ENCODE data around the gene COL4A3.
"Not testable (repeated sequence)": the region's sequence is repeated elsewhere in the genome, so short reads cannot be mapped to it uniquely, and the experiment has no call there.

The COL4A3 gene

GRCh38 chr2:227160164-227160563 is 4.3 kb upstream of the COL4A3 start:
- no peak for DNase-seq

DNA sequence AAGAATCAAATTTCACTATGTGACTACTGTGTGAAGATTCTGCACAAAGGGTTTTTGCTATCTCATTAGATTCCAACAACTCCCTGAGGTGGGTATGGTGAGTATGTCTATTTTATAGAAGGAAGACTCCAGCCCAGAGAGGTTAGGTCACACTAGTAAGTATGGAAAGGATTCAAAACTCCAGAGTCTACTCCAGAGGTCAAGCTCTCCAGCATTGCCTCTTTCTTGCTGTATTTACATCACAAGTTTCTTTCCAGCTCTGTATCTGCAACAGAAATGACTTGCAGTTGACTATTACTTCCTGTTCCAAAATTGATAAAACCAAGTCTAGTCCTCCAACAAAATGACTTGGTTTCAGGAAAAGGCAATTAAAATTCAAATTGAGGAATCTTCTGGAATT is 2.5 kb upstream of the COL4A3 start:
- DNase-seq, result no peak

DNA sequence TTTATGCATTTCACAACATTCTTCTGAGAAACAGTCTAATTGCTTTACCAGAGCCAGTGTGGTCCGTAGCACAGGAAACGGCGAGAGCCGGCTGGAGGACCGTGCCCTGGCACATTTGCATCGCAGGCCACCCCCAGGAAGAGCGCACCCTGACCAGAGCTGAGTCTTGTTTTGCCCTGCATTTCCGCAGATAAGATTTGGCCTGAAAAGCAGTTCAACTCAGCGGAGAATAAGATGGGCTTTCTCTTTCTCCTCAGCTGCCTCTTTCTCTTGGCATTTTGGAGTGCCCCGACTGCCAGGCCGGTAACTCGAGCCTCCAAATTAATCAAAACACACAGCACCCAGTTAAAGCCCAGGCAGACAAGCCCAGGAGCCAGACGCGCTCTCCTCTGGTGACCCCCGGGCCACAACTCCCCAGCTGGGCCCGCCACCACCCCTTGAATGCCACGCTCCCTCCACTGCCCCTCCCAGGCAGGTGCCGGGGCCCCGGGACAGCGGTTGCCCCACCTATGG is 883 bp upstream of the COL4A3 start:
- DNase-seq, result no peak

GRCh38 chr2:227164763-227165291 is 403 bp downstream of the COL4A3 start:
- no peak for DNase-seq

DNA sequence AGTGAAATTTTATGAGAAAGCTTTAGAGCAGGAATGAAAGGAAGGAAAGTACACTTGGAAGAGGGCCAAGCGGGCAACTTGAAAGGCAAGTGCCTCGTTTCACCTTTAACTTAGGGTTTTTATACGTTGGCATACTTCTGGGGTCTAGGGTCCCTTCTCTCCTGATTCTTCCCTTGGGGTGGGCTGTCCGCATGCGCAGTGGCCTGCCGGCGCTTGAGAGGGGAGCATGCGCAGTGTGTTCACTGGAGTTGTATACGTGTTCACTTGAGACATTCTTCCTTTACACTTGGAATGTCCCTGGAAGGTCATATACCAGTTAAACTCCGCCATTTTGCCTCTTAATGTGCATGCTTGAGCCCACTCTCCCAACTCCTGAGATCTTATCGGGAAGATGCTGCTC is 7.4 kb downstream of the COL4A3 start:
- not testable (repeated sequence) for DNase-seq

DNA sequence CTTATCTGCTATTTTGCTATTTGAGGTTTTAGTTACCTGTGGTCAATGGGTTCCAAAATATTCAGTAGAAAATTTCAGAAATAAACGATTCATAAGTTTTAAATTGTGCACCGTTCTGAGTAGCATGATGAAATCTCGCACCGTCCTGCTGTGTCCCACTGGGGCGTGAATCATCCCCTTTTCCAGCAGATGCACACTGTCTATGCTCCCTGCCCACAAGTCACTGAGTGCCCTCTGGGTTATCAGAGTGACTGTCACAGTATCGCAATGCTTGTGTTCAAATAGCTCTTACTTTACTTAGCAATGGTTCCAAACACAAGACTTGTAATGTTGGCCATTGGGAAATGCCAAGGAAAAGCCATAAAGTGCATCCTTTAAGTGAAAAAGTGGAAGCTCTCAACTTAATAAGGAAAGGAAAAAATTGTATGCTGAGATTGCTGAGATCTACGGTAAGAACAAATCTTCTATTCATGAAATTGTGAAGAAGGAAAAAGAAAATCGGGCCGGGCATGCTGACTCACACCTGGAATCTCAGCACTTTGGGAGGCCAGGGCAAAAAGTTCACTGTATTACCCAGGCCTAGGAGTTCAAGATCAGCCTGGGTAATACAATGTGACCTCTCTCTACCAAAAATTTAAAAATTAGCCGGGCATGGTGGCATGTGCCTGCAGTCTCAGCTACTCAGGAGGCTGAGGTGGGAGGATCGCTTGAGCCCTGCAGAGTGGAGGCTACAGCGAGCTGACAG is 13.3 kb downstream of the COL4A3 start:
- no peak for DNase-seq

GRCh38 chr2:227179988-227180685 is 15.7 kb downstream of the COL4A3 start:
- DNase-seq, result no peak

DNA sequence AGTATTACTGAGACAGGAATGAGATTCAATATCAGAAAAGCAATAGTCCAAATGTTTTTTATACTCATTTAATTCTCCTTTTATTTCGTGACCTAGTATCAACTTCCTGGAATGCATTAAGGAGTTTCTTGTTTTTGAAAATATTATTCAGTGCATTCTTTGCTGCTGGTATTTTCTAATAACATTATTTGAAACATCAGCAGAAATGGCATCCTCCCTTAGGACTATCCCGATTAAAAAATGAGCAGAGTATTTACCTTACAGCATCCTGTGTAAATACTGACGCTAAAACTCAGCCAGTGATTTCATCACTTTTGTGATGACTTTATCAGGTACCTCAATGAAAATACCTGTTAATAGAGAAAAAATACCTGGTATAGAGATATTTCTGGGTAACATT is 16.3 kb downstream of the COL4A3 start:
- no peak for DNase-seq

DNA sequence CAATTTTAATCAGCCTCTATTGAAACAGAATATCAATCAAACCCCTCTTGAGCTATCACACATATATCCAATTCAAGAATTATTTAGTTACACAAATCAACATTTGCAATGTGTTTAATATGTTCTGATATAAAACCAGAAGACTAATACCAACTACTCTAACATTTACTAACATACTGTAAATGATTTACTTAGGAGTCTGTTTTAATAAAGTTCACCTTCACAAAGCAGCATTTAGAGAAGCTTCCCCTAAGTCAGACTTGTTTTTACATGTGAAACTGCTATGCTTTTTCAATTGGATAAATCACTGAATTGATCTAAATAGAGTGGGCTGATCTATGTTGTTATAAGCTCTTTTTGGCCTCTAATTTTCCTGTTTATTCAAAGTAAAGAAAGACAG is 18.3 kb downstream of the COL4A3 start:
- no peak for DNase-seq

DNA sequence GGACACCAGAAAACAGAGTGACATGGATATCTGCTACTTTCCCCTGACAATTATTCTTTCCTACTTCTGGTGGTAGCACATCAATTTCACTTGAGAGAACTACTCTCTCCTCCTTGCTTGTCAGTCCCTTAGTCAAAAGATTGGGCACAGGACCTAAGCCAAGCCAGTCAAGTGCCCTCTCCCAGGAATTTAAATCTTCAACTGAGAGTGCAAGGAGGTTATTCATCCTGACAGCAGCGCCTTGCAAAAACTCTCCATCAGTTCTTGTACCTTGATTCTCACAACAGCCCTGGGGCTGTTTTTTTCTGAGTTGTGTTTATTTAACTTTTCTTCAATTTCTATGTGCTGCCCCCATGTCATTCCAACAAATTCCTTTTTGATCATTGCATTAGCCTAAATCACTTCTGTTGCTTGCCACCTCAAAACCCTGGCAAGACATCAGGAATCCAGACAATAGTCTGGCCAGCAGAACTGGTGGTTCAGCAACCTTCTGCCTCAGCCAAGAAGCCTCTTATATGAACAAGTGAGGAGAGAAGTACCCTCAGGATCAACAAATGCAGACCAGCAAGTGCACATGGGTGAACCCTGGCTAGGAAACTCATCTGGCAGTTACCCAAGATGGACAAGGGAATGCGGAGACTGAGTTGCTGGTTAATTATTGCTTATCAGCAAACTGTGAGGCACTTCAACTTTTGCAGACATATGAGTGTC is 19.4 kb downstream of the COL4A3 start:
- no peak for DNase-seq

DNA sequence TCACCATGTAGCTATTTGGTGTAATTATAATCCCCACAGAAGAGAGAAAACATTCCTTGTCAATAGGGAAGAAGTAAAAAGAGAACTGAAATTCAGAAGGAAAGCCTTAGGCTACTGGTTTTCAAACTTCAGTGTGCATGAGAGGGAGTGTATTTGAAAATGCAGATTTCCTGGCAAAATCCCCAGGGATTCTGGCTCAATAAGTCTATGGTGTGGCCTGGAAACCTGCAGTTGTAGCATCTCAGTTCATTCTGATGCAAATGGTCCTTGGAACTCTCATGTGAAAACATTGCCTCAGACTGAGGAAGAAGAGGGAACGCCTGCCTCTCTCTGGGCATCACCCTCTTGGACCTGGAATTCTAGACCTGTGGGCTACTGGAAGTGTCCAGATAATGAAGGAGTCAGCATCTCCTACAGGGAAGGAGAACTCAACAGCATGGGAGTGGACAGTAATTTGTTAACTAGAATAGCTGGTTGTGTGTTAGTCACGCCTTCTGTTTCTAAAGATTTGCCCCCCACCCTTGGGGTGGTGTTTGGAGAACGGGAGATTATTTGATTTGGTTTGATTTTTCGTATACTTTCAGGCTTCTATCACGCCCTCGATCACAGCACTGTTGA is 21.3 kb downstream of the COL4A3 start:
- no peak for DNase-seq

GRCh38 chr2:227186751-227187150 is 22.3 kb downstream of the COL4A3 start:
- DNase-seq, result no peak

DNA sequence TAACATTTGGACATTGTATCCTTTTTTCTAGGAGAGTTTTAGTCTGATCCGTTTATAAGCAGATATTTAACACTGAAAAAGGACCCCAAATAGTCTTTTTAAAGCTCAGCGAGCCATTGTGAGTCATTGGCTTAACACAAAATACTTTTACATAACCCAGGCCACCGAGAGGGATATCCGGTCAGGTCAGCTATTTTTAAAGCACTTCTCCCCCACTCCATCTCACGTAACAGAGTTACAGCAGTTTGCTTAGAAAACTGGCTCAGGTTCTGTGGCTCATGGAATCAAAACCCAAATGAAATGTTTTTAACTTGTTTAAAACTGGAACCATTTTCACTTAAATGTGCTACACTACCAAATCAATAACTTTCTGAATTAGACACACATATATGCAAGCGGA is 23.9 kb downstream of the COL4A3 start:
- no peak for DNase-seq

DNA sequence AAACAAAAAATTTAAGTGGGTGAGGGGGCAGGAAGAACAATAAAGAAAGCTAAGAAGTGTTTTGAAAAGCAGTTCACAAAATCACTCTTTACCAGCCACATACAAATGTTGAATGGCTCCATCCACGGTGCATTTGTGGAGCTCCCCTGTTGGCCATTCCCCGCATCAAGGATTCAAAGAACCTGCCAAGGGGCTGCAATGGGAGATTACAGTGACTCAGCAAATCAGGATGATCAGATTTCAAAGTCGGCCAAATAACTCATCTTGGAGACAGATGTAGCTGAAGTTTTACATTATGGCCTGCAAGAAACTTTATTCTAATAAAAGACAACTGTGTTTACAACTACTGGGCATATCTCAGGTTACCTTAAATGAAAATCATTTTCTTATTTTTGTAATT is 26.9 kb downstream of the COL4A3 start:
- DNase-seq, result no peak

GRCh38 chr2:227192491-227192890 is 28.1 kb downstream of the COL4A3 start:
- no peak for DNase-seq

DNA sequence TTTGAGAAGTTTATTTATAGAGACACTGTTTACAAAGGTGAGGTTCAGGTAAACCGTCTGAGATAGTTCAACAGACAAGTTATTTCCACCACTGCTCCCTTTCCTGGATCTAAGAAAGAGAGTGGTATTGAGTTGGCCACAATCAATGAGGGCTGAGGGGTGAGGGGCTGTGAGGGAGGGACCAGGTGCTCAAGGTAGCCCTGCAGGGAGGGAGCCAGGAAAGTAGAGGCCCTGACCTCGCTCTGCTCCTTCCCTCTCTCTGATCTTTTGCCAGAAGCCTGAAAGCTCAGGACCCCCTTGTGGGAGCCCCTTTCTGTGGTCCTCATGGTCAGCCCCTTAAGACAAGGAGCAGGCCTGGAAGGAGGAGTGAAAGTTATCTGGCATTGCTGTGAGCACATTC is 29.8 kb downstream of the COL4A3 start:
- DNase-seq, result no peak

DNA sequence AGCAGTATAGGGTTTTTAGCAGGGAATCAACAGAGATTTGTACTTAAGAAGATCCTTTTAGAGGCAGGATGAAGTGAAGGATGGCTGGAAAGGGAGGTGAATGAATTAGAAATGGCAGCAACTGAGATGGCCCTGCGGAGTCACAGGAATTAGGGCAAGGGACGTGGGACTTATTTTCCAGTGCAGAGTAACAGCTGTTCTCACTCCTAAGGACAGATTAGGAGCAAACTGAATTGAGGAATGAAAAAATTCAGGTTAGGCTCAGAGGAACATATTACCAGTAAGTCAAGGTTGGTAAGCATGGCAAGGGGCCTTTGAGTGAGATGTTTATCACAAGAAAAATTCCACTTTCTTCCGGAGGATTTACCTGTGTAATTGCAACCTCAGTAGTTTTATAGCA is 34.4 kb downstream of the COL4A3 start:
- DNase-seq, result no peak

DNA sequence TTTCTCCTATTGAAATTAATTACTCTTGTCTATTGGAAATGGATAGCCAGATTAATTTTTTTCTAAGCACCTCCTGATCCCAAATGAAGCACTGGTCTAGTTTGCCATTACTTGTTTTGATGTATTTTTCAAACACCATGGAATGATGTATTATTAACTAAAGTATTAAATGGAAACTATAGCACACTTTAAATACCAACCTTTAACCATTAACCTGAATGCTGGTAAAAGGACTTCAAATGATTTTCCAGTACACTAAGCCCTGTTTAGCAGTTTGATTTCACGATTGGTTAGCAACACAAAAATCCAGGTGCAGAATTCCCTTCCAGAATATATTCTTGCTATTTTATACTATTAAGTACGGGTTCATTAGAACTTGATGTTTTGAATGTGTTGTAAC is 37.3 kb downstream of the COL4A3 start:
- no peak for DNase-seq

DNA sequence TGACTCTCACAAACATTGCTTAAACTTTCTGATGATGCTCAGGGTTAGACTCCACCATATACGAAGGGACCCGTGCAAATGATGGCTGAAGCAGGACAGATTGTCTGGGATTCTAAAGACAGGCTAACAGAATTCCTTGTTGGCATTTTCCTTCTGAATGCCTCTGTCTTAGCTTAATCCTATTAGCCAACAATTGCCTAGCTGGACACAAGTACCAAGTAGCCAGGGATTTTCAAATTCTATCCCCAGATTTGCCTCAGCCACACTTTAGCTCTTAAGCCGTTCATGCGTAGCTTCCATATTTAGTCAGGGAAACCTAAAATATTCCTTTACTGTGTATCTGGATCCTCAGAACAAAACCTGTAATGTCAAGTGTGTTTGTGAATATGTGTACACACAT is 40.0 kb downstream of the COL4A3 start:
- DNase-seq, result no peak

- DNase-seq, result no peak
Observed at GRCh38 chr2:227205701-227206100, 41.3 kb downstream of the COL4A3 start.

GRCh38 chr2:227206406-227206805 is 42.0 kb downstream of the COL4A3 start:
- DNase-seq, result no peak

- DNase-seq, result no peak
Observed at GRCh38 chr2:227207573-227207972, 43.1 kb downstream of the COL4A3 start.

DNA sequence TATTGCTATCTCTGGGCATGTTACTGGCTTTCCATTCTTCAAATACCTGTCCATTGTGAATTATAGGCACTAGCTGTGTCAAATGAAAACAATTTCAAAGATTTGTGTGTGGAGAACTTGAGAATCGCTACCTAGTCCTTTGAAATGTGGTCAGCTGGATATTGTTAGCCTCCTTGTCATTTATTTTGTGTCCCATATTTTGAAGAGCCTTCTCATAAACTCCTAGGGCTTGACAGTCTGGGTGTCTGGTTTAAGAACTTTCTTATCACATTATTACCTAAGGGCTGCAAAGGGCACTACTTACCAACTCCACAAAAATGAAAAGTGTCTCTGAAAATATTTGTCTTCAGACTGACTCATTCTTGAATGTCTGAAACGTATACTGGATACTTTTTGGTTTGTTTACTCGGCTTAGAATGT is 50.2 kb downstream of the COL4A3 start:
- DNase-seq, result no peak

Measured in CD4-positive, alpha-beta T cell treated with Interleukin-17A for 1 hour (primary cell).